NCI-H1048 (cell line): Measurements from ENCODE around the gene ANKH.
"Not testable (repeated sequence)": the region's sequence is repeated elsewhere in the genome, so short reads cannot be mapped to it uniquely, and the experiment has no call there.

Experiments used
- DNase-seq: peaks from one replicate; lab custom pipeline; 2025; lab: John Stamatoyannopoulos, UW

Gene ANKH

DNA sequence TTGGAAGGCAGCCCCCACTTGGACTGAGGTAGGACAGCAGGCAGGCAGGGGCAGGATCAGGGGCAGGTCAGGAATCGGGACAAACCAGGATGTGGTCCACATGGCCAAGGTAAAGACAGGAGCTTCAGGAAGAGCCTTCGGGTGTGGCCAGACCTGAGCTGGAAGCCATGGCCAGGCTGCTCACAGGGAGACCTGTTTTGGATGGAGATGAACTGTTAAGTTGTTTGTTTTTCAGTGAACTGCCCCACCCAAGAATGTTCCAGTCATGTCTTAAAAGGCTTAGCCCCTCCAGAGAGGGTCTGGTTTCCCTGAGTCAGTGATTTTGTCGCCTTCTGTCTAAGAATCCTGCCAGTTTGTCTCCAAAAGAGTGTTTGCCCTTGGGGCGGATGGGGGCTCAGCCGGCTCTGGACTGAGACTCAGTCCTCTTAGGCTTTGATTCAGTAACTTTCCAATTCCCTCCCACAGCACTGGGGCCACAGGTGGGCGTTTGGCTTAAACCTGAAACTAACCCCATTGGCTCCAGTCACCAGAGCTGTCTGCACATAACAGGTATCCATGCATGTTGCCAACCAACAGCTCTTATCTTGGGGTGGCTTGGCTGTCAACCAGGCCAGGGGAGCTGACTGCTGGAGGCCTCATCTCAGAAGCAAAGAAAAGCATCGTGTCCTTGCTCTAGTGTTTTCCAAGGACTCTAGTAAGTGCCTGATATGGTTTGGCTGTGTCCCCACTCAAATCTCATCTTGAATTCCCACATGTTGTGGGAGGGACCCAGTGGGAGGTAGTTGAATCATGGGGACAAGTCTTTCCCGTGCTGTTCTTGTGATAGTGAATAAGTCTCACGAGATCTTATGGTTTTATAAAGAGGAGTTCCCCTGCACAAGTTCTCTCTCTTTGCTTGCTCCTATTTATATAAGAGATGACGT, 11.3 kb upstream of the ANKH start:
- DNase-seq = no peak

DNA sequence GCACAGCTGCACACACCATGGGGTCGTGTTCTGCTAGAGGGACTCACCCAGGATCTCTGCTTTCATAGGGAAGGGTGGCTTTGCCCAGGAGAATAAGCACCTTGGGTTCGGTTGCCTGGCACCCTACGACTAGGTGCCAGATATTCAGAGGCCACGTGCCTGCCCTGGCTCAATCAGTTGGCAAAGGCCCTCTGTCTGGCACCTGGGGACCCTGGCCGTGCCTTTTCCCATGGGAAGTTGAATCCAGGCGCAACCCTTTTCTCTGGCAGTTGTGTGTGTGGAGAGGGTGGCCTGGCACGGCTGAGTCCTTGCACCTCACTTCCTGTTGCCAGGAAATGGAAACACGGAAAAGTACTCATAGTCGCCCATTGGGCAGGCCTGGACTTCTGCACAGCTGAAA, 10.2 kb upstream of the ANKH start:
- no peak for DNase-seq

DNA sequence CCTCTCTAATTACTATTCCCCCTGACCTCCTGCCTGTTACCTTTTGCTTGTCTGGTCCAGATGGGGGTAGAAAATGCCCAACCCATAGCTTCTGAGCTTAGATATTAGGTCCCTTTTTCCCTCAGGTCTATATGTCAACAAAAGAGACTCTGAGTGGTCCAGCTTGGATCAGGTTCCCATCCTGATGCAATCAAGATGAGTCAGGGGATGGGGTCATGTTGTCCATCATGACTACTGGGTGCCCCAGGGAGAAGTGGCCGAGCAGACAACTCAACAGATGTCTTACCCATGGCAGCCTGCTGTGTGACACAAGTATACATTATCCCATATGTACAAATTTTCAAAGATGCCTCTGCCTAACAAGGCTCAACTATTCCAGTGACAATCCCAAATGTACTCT, 9.1 kb upstream of the ANKH start:
- DNase-seq = no peak

DNA sequence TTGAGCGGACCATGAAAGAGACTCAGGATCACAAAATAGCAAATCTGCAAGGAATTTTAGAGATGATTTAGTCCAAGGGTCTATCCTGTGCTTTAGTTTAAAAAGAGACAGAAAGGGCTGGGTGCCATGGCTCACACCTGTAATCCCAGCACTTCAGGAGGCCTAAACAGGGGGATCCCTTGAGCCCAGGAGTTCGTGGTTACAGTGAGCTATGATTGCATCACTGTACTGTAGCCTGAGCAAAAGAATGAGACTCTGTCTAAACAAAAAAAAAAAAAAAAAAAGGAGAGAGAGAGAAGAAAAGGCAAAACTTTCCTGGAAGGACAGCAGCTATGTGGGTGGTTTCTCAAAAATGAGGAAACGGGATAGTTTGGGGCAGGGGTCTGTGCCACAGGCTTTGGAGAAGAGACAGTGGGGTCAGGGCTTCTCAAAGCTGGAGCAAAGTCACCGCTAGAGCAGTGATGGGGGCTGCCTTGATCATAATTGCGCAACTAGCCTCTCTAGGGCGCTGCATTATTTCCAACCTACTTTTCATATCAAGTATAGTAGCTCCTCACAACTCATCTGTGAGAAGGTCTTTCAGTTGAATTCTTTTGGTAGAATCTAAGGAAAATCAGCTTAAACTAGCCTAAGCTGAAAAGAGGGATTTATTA, 8.5 kb upstream of the ANKH start:
- no peak for DNase-seq

DNA sequence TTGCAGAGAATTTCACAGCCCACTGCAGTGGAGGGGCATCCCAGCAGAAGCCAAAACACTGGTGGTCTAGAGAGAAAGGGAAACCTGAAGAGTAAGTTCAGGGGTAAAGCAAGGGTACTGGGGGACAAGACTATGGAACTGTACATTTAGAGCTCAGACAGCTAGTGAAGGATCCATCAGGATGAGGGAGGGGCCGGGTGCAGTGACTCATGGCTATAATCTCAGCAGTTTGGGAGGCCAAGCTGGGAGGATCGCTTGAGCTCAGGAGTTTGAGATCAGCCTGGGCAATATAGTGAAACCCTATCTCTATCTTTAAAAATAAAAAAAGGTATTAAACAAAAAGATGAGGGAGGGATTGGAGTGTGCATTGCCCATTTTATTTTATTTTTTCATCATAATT, 7.8 kb upstream of the ANKH start:
- no peak for DNase-seq

DNA sequence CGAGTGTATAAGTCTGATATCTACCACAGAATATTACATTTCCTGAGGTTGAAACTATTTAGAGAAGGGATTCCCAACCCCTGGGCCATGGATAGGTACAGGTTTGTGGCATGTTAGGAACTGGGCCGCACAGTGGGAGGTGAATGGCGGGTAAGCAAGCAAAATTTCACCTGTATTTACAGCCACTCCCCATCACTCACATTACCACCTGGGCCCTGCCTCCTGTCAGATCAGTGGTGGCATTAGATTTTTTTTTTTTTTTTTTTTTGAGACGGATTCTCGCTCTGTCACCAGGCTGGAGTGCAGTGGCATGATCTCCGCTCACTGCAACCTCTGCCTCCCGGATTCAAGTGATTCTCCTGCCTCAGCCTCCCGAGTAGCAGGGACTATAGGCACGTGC, 6.6 kb upstream of the ANKH start:
- not testable (repeated sequence) for DNase-seq

DNA sequence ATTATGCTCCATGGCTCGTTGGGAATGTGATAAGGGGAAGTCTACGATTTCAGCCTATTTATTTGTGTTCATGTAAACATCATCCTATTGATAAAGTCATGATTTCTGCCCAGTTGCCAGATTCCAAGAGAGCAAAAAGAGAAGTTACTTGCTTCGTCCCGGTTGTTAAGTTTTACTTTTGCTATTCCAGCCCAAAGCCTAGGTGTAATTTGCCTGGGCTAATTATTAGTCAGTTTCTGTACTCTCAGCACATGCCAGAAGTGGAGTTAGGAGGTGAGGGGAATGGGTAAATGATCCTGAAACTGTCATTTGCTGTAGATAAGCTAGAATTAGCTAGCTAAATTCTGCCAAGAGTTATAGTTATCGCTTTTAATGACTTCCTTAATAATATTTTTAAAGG, 4.5 kb upstream of the ANKH start:
- DNase-seq = no peak

DNA sequence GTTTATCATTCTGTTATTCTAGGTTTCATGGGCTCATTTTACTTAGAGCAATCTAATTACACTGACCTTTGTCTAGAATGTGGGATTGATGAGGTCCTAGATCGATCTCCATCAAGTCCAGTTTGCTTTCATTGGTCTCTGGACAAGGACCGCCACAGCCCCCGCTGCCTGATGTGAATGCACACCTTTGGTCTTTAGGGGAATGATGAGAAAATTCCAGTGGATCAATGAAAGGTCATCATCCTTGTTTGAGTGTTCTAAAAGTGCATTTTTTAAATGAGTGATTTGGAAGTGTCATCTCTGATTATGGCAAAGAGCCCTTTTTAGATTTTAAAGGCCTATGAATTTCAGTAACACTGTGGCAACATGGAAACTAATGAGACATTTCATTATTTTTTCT, 2.2 kb upstream of the ANKH start:
- no peak for DNase-seq

DNA sequence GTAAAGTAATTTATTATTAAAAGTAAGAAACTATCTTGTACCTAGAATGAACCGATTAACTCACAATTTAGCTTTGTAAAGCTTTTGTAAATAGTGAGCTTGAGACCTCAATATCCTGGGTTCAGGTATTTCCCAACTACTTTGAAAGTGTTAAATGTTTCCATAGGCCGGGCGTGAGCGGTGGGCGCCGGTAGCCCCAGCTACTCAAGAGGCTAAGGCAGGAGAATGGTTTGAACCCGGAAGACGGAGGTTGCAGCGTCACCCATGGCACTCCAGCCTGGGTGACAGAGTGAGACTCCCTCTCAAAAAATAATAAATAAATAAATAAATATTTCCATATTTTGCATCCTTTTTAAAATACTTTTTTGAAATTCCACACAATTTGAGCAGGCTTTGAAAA, 1.5 kb upstream of the ANKH start:
- DNase-seq = no peak

DNA sequence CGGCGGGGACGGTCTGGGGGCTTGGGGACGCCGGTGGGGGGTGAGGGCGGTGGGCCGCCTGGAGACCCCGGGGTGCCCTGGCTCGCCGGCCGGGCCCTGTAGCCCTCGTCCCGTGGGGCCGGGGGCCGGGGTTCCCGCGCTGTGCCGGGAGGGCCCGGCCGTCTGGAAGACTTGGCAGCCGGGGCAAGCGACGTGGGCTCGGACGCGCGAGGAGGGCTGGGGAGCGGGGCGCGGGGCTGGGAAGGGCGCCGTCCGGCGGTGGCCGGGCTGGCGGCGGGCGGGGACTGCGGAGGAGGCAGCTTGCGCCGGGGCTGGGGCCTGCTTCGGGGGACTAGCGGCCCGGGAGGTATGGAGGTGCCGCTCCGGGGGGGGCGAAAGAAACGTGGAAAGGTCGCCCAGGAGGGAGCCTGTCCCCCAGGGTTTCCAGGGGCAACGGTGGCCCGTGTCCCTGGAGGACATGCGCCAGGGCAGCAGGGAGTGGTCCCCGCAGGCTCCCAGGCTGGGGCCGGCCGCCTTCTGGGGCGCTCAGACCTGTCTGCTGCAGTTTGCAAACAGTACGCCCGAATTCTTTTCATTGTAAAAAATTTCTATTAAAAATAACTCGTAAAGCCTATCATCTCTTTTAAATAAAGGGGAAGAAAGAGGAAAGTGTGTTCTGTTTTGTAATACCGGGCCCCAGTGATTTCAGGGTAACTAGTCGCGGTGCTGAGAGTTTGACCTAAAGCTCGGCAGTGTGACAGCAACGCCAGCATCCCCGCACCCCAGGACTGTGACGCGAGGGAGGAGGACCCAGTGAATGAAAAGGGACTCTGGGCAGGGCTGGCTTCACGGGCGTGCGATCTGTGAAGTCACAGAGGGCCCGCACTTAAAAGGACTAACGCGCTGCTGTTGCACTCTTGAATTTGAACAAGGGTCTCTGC, 752 bp upstream of the ANKH start:
- DNase-seq = no peak

DNA sequence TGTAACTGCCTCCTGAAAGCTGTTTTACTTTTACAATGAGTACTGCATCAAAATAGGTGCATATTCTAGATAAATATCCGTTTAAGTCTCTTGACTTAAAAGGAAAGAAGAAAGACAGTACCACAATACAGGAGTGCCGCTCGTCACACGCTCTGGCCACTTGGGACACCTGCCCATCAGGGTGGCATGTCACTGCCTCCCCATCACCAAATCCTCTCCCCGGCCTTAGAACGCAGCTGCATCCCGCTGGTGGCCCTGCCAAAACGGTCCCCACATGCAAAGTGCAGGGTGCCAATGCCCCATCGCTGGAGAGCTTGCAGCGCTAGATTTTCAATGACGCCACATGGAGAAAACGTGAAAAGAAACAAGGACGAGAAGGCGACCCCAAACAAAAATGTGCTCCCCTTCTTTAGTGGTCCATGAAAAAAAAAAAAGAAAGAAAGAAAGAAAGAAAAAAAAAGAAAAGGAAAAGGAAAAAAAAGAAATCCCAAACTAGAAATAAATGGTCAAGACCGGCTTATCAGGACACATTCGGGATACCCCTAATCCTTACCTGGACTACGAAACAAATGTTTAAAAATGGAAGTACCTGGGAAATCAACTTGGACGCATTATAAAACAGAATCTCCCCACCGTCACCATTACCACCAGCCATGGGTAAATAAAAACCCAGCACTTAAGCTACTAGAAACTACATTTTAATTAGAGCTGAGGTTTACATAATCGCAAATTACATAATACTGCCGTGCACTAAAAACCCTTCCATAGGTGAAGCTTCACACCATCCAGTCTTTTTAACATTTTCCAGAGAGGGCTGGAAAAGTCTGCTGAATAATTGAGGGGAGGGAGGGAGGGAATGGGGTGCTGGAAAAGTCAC, 1.0 kb downstream of the ANKH start:
- DNase-seq = no peak

DNA sequence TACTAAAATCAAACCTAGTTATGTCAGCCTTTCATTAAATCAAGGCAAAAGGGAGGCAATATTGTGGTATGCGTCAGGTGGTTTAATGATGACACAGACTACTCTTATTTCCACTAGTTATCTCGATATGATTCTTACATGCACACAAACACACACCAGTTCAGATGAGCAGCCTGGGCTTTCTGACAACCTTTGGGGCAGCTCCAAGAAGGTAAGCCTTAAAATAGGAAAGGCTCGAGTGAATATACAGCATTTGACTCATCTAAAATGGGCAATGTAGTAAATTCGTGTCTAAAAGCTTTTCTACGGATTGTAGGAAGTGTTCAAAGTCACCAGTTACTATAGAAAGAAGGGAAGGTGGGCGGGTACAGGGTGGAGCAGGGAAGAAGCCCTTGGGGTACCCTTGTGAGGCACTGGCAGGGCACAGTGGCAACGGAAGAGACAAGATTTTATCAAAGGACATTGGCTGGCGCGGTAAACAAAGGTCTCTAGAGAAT, 1.9 kb downstream of the ANKH start:
- DNase-seq = no peak

DNA sequence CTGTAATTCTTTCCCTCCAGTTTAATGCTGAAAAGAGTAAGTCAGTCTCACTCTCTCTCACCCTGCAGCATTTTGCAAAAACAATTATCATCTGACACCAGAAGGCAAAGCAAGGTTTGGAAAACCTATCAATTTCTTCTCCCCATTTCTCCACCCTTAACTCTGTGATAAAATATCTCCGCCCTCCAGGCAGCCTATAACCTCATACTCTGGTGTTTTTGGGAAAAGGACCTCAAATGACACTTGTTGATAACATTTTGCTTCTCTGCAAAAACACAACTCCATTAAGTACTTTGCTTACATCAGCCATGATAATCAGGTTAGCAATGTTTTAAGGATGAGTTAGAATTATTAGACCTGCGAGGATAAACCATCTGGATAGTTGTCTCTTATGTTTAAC, 2.3 kb downstream of the ANKH start:
- DNase-seq = no peak

DNA sequence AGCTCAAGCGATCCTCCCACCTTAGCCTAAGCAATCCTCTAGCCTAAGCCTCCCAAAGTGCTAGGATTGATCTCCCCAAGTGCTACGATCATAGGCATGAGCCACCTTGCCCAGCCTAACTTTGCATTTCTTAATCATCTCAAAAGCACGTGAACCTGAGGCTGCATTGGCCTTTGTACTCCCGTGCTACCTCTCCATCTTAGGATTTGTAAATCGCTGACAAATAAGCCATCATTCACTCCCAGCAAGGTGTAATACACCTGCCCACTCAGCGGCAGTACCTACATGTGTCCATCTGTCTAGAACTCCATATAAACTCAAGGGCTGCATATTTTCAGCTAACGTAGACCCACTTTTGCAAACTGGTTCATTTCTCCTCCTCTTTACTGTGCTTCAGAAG, 2.8 kb downstream of the ANKH start:
- DNase-seq = no peak

DNA sequence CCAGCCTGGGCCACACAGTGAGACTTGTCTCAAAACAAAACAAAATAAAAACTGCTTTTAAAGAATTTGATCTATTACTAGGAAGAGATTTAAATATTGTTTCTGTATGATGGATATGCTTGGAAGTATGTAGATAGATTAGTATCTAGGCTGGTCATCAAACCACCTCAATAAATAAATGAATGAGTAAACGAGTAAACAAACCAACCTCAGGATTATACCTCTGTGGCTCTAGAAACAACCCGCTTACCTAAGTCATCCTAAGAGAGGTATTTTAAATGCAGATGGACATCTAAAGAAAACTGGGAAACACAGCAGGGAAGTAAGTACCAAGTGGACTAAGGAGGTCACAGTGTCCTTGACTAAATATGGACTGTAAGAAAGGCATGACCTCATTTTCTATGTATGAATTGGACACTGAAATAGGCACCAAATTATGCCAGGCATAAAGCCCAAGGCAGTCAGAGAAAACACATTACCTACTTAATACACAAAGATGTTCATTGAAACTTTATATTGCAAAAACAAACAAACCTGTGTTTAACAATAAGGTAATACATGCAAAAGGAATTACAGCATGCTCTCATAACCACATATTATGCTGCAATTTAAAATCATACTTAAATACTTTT, 7.3 kb downstream of the ANKH start:
- no peak for DNase-seq

DNA sequence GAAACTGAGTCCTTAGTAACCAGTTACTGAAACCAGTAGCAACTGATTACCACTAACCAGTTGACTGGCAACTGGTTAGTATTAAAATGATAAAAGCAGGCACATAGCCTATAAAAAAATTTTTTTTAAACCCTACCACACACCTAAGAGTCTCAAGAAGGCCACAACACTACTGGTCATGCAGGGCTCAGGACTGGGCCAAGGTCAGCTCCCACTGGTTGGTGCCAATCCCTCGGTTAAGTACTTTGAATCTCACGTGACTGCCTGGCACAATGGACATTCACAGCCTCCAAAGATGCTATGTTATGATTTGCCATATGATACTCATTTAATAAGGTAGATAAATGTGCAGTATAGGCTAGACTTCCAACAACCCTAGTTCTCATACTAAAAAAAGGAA, 8.5 kb downstream of the ANKH start:
- DNase-seq = no peak

DNA sequence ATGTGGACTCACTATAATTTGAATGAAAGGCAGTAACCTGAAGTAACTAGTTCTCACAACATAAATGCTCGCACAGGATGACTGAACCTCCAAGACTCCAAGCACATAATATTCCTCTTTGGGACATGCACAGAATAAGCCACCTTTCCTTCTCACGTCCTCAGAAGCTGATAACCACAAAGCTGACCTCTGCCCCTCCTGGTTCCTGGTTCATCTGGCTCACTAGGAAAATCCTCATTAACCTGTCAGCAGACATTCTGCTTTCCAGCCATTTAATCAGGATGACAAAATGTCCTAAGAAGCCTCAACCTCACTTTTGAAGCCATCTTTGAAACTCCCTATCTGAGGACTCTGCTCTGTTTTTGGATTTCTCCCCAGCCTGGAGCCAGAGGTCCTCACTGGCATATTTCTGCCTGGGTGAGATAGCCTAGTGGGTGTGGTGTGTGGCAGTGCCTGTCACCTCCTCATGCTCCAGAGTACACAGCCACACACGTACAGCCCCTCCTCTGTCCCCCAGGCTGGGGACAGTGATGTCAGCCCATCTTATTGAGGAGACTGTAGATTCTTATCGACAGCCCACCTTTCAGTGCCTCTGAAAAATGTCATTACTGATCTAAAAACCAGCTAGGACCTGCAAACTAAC, 10.3 kb downstream of the ANKH start:
- DNase-seq = no peak

DNA sequence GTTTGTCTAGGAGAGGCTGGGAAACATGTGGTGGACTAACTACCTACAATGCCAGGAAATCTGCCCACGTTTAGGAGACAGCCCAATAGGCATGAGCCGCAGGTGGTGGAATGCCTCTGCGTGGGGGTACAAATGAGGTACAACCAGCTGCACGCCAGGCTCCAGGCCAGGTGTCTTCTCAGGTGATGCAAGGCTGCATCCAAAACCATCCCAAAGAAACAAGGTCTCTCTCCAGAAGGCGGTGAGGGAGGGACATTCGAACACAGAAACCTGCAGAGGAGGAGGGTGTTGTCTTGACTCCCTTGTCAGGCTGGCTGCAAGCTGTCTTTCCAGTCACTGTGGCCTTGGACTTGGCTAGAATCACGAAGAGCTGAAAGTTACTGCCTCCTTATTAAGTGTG, 11.6 kb downstream of the ANKH start:
- no peak for DNase-seq

DNA sequence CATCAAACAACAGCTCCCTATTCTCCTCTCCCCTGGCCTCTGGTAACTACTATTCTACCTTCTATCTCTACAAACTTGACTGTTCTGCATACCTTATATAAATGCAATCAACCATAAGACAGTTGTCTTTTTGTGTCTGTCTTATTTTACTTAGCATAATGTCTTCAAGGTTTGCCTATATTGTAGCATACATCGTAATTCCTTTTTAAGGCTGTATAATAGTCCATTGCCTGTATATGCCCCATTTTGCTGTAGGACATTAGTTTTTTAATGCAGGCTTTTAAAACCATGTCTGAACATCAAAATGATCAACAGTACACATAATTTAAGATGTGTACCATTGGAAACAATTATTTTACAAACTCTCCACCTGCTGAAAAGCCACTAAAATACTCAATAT, 12.4 kb downstream of the ANKH start:
- no peak for DNase-seq

DNA sequence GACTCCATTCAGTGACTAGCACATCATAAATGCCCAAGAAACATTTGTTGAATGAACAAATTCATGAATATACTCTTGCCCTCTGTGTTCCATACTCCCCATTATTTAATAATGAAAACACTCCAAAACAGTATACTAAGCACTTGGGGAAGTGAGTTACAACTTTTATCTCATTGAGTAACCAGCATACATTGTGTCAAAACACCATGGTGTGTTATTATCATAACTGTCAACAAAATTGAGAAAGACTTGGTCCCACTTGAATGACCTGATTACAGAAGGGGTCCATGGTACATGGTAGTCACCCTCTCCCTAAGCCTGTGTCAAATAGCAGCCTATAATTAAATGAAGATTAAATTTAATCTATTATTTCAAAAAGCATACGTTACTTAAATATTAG, 16.2 kb downstream of the ANKH start:
- DNase-seq = no peak
